Measurements from ENCODE around the gene FASN. TPM values are rescaled to one million over a fixed set of nuclear protein-coding genes. Genes with fewer than 3 reads are reported as not detected.
A peak's percentile ranks its signal among the peaks of the same experiment; 100 is the strongest.

Gene FASN
- total RNA-seq, 1 experiment from 2014 or later, result 956 TPM

DNA sequence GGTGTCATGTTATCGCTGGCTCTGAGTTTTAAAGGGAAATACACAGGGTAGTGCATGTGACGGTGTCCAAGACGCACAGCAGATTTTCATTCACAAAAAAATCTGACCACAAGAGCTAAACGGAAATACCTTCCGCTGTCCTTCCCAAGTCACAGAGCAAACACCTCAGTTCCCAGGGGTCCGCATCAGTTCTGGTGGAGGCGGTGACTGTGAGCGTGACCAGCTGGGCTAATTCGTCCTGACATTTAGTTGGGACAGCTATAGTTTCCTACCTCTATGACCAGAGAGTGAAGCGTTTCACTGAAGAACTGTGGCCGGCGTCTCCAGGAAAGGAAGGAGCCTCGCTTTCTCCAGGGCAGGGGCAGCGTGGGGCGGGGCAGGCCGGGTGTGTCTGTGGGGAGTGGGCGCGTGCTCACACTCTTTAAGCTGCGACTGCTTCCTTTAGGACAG is 10.5 kb upstream of the FASN start:
- intact Hi-C loops (cut with micrococcal nuclease; ENCODE audit: unreplicated experiment), result loop anchor here (10.0 kb wide), 1 partner anchor 126 kb away; no protein-coding TSS in a partner anchor
- POLR2A ChIA-PET, result no interaction called here
- ATAC-seq, result no peak

DNA sequence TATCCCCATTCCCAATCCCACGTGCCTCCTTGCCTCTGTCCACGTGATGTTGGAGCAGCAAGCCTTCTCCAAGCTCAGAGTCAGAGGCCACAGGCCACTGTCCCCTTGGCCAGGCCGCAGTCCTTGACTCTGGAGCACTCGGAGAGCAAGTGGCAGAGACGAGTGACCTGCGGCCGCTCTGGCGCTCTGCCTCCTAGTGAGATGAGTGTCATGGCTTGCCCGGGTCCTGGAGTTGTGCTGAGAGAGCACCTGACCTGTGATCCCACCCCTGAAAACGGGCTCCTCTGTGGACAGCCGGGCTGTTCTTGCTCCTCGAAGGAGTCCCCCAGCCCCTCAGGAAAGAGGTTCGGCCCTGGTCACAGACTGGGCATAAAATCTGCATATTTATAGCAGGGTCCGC is 10.0 kb upstream of the FASN start:
- 0 out of 2 replicates have a peak, but pooled peaks have one; percentile 10 for TF ChIP-seq SIN3A (IDR thresholded peaks at IDR 0.05; ENCODE audit: borderline replicate concordance, insufficient read depth, low read depth, low read length)
- TF ChIP-seq, protein P1, sequence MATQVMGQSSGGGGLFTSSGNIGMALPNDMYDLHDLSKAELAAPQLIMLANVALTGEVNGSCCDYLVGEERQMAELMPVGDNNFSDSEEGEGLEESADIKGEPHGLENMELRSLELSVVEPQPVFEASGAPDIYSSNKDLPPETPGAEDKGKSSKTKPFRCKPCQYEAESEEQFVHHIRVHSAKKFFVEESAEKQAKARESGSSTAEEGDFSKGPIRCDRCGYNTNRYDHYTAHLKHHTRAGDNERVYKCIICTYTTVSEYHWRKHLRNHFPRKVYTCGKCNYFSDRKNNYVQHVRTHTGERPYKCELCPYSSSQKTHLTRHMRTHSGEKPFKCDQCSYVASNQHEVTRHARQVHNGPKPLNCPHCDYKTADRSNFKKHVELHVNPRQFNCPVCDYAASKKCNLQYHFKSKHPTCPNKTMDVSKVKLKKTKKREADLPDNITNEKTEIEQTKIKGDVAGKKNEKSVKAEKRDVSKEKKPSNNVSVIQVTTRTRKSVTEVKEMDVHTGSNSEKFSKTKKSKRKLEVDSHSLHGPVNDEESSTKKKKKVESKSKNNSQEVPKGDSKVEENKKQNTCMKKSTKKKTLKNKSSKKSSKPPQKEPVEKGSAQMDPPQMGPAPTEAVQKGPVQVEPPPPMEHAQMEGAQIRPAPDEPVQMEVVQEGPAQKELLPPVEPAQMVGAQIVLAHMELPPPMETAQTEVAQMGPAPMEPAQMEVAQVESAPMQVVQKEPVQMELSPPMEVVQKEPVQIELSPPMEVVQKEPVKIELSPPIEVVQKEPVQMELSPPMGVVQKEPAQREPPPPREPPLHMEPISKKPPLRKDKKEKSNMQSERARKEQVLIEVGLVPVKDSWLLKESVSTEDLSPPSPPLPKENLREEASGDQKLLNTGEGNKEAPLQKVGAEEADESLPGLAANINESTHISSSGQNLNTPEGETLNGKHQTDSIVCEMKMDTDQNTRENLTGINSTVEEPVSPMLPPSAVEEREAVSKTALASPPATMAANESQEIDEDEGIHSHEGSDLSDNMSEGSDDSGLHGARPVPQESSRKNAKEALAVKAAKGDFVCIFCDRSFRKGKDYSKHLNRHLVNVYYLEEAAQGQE (IDR thresholded peaks at IDR 0.05; ENCODE audit: insufficient read depth in 1 of 2, low read depth in 2 of 2, low read length in 1 of 2), result no peak
- peak; percentile 36; the same call in 1 of the 2 replicates for TF ChIP-seq POLR2AphosphoS5 (IDR thresholded peaks at IDR 0.05; ENCODE audit: low read depth, low read length)
- ATAC-seq (no peak), DNase-seq (ENCODE audit: low read depth, low spot score) (no peak)
- BruUV-seq (replicated peaks), result no TSS peak
- no peak overlapping the region for H3K4me3 ChIP-seq (ENCODE audit: low read depth in 2 of 2, low read length in 2 of 2)
- intact Hi-C loops (cut with micrococcal nuclease; ENCODE audit: unreplicated experiment), result loop anchor here (10.0 kb wide), 1 partner anchor 127 kb away; no protein-coding TSS in a partner anchor
- no peaks in the 10 kb centered on the region for H3K27me3 ChIP-seq (ENCODE audit: control insufficient read depth, insufficient read depth, low read length)
- H3K27ac ChIP-seq (ENCODE audit: low read length), result peak overlapping the region; percentile 8; the same call in 1 of the 2 replicates
- in situ Hi-C loops (cut with HindIII; ENCODE audit: low pct_unique_long_range_greater_than_20kb, low sequenced_read_pairs), result no loop called here
- H3K4me1 ChIP-seq (ENCODE audit: control insufficient read depth, insufficient read depth, low read length), result peaks cover 50% of the 10 kb centered on the region
- ChIA-PET CTCF (interaction anchor here (0.8 kb wide), 1 partner anchor 49 kb away, joined by 3 read pairs; no protein-coding TSS in a partner anchor), POLR2A (no interaction called here)
- H3K9me3 ChIP-seq (ENCODE audit: control insufficient read depth, insufficient read depth, low read depth, low read length), result no peaks in the 10 kb centered on the region
- H3K36me3 ChIP-seq (ENCODE audit: control insufficient read depth, insufficient read depth, low read length), result no peaks in the 10 kb centered on the region

More for the DNA sequence above, 10.5 kb upstream of the FASN start:
- in situ Hi-C loops (cut with HindIII; ENCODE audit: low pct_unique_long_range_greater_than_20kb, low sequenced_read_pairs), result no loop called here
- Histone ChIP-seq H3K36me3 (ENCODE audit: control insufficient read depth, insufficient read depth, low read length) (no peaks in the 10 kb centered on the region), H3K9me3 (ENCODE audit: control insufficient read depth, insufficient read depth, low read depth, low read length) (no peaks in the 10 kb centered on the region), H3K27me3 (ENCODE audit: control insufficient read depth, insufficient read depth, low read length) (no peaks in the 10 kb centered on the region), H3K4me3 (ENCODE audit: low read depth in 2 of 2, low read length in 2 of 2) (no peak overlapping the region), H3K4me1 (ENCODE audit: control insufficient read depth, insufficient read depth, low read length) (peaks cover 45% of the 10 kb centered on the region), H3K27ac (ENCODE audit: low read length) (peak overlapping the region; percentile 8; the same call in 1 of the 2 replicates)
- CTCF ChIA-PET, result interaction anchor here (0.8 kb wide), 1 partner anchor 49 kb away, joined by 3 read pairs; no protein-coding TSS in a partner anchor
- no peak for DNase-seq (ENCODE audit: low read depth, low spot score)
- no TSS peak for BruUV-seq (replicated peaks)
- TF ChIP-seq SIN3A (IDR thresholded peaks at IDR 0.05; ENCODE audit: borderline replicate concordance, insufficient read depth, low read depth, low read length) (0 out of 2 replicates have a peak, but pooled peaks have one; percentile 49), TCF7L2 (IDR thresholded peaks at IDR 0.05; ENCODE audit: low read depth, low read length) (no peak)
- TF ChIP-seq, protein P2, sequence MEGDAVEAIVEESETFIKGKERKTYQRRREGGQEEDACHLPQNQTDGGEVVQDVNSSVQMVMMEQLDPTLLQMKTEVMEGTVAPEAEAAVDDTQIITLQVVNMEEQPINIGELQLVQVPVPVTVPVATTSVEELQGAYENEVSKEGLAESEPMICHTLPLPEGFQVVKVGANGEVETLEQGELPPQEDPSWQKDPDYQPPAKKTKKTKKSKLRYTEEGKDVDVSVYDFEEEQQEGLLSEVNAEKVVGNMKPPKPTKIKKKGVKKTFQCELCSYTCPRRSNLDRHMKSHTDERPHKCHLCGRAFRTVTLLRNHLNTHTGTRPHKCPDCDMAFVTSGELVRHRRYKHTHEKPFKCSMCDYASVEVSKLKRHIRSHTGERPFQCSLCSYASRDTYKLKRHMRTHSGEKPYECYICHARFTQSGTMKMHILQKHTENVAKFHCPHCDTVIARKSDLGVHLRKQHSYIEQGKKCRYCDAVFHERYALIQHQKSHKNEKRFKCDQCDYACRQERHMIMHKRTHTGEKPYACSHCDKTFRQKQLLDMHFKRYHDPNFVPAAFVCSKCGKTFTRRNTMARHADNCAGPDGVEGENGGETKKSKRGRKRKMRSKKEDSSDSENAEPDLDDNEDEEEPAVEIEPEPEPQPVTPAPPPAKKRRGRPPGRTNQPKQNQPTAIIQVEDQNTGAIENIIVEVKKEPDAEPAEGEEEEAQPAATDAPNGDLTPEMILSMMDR (IDR thresholded peaks at IDR 0.05), result no peak
- TF ChIP-seq, protein P1 (IDR thresholded peaks at IDR 0.05; ENCODE audit: insufficient read depth in 1 of 2, low read depth in 2 of 2, low read length in 1 of 2), result no peak

Data from Panc1 (cell line).